Renal cortical epithelial cell (primary cell): ENCODE measurements around the gene SDF2L1. TPM values are rescaled to one million over a fixed set of nuclear protein-coding genes. Genes with fewer than 3 reads are reported as not detected.
"Not testable (repeated sequence)": the region's sequence is repeated elsewhere in the genome, so short reads cannot be mapped to it uniquely, and the experiment has no call there.

Source experiments
- DNase-seq: peaks from one replicate; pipeline ENCODE4 v3.0.0-alpha.2; 2011; ENCODE audit warnings: low read depth
- total RNA-seq: library from RNA; depleted of rRNA; stranded (reverse); fragments of >200 nt; gene quantifications from 2 replicates; pipeline ENCODE4 v1.2.3, GENCODE V29; 2014

The SDF2L1 gene
- total RNA-seq, 1 donor from 2014 or later, result 17.0 TPM

DNA sequence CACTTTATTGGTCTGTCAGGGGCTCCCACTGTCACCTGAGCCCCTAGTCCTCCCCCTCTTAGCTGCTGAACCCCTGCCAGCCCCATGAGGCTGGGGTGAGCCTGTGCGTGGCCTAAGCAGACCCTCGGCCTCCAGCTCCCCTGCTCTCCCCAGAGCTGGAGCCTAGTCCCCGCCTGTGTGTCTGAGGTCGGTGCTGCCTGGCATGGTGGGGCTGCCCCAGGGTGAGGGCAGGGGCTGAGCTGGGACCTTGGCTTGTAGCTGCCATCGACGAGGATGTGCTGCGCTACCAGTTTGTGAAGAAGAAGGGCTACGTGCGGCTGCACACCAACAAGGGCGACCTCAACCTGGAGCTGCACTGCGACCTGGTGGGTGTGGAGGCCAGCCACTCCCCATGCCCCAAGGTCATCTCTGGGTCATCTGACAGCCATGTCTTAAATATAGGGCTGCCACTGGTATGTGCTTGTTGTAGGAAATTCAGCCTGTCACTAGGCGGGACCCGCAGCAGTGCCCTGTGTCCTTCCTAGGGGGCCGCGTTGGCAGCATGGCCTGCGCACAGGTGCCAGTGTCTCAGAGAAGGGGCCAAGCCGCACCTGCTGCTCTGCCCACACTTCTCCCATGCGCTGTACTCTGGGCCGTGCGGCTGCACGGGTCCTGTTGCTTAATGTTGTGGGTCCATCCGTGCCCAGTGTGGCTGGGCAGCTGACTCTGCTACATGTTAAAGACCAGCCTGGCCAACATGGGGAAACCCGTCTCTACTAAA, 44.7 kb downstream of the SDF2L1 start:
- no peak for DNase-seq

DNA sequence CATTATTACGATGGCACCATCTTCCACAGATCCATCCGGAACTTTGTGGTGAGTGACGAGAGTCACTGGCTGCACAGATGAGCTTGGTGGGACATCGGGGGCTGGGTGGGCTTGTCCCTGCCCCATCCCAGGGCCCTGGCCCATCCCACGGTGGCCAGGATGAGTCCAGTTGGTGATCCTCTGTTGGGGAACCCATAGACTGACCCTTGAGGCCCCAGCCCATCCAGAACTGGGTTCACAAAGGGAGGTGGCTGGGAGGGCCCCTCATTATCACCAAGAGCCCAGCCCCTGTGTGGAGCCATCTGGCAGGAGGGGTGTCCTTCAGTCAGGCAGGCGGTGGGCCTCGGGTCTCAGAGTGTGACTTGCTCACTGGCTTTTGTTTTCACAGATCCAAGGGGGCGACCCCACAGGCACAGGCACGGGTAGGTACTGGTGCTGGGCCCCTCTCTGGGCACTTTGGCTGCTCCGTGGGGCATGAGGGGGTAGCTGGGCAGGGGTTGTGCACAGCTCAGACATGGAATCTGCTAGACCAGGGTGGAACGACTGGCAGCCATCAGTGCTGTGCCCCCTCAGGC, 45.7 kb downstream of the SDF2L1 start:
- no peak for DNase-seq

DNA sequence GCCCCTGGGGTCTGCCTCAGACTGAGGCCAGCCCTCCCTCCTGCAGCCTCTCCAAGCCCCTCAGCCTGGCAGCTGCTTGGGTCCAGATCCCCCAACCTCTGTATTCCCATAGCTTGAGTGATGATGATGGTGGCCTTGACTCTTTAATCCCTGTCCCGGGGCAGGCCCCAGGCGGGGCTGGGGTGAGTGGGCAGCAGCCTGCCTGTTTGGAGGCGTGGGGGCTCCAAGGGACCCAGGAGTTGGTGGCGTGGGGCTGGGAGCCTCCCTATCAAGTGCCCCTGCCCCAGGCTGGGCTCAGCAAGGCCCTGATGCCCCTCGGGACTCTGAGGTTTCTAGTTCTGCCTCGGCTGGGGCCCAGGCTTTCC, 46.2 kb downstream of the SDF2L1 start:
- DNase-seq, result no peak

DNA sequence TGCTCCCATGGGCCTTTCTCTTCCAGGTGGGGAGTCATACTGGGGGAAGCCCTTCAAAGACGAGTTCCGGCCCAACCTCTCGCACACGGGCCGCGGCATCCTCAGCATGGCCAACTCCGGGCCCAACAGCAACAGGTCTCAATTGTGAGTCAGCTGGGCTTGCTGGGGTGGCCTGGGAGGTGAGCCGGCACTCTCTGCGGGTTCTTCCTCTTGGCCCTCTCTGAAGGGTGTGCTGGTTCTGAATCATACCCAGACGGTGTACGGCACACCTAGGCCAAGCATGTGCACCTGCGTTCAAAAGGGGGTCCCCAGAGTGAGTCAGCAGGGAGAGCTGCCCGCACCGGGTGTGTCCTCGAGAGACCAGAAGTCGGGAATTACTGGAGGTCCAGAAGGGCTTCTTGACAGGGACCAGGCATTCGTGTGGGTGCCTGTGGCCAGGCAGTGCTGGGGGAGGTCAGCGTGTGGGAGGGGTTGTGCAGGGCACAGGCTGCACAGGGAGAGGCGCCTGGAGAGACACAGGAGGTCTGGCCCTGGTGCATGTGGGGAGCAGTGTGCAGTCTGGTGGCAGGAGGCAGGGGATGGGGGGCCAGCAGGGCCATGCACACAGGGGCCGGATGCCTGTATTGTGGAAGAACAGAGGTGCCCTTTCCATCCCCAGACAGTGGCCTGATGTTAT, 46.7 kb downstream of the SDF2L1 start:
- DNase-seq, result no peak

DNA sequence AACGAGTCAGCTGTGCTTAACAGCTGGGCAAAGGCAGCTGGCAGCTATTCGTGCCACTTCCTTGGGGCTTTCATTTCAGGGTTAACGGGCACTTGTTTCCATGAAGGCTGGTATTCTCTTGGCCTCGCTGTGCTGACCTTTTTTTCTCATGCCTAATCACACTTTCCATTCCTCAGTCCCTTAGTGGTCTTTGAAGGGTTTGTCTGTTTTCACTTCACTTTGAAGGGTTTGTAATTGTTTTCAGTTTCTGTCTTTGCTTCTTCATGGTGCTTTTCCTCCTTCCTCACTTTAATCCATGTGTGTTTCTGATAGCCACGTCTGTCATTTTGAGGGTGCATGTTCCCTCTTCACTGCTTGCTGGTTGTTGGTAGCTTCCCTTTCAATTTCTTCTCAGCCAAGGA, 48.3 kb downstream of the SDF2L1 start:
- DNase-seq, result no peak

DNA sequence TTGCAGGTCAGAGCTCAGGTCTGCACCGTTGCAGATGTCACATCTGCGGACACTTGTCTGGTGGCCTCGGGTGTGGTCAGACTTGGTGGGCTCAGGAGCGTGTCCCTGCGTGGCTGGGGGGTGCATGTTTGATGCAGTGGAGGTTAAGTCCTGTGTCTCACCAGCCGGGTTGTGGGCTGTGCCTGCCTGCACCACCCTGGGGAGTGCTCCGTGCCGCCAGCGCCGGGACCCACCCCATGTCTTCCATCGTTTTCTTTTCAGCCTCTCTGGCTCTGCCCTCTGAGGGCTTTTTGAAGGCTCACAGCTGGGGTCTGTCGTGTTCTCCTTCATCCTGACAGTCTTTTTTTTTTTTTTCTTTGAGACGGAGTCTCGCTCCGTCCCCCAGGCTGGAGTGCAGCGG, 49.7 kb downstream of the SDF2L1 start:
- no peak for DNase-seq

DNA sequence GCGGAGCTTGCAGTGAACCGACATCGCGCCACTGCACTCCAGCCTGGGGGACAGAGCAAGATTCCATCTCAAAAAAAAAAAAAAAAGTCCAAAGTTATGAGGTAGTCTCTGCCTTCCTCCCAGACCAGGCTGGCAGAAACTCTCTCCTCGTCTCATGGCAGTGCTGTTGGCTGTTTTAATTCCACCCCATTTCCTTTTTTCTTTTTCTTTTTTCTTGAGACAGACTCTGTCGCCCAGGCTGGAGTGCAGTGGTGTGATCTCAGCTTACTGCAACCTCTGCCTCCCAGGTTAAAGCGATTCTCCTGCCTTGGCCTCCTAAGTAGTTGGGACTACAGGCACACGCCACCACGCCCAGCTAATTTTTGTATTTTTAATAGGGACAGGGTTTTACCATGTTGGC, 50.8 kb downstream of the SDF2L1 start:
- DNase-seq, result not testable (repeated sequence)

DNA sequence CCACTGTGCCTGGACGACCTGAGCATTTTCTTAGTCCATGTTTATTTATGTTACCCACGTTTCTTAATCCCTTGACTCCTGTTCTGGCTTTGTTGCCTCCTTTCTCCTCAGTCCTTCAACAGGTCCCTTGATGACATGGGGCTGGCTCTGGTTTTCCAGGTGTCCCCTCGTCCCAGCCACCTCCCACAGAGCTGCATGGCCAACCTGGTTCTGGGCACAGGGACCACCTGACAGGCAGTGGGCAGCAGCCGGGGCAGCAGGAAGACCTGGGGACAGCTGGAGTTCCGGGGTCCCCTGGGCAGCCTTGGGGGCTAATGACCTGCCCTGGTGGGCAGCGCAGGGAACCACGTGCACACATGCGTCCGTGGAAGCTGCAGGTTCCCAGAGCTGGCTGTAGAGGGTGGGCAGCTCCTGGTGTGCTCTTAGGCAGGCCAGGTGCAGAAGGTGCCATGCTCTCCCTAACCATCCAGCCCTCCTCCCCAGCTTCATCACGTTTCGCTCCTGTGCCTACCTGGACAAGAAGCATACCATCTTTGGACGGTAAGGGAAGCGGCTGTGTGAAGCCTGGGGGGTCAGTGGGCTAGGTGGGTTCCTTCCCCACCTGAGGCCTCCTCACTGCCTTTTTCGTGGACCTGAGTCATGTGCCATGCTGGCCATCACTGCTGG, 51.4 kb downstream of the SDF2L1 start:
- DNase-seq, result no peak

Other genes starting within 250 kb of the SDF2L1 start
- 1.6 and 2.7 TPM in 2 replicates for gene HIC2, start 224.9 kb upstream of the SDF2L1 start, total RNA-seq
- gene TMEM191C, start 174.9 kb upstream of the SDF2L1 start, total RNA-seq, result 0.17 and 0.35 TPM in 2 replicates
- under 0.01 and 0.17 TPM in 2 replicates for gene RIMBP3C, start 90.8 kb upstream of the SDF2L1 start, total RNA-seq
- gene UBE2L3, start 74.6 kb upstream of the SDF2L1 start, total RNA-seq, result 34.9 and 38.8 TPM in 2 replicates
- gene YDJC, start 12.3 kb upstream of the SDF2L1 start, total RNA-seq, result 27.4 and 51.6 TPM in 2 replicates
- gene CCDC116, start 9.5 kb upstream of the SDF2L1 start, total RNA-seq, result not detected in 2 replicates
- 10.6 and 24.8 TPM in 2 replicates for gene PPIL2, start 23.7 kb downstream of the SDF2L1 start, total RNA-seq
- 1.0 and 3.0 TPM in 2 replicates for gene YPEL1, start 93.5 kb downstream of the SDF2L1 start, total RNA-seq
- 64.6 and 93.1 TPM in 2 replicates for gene MAPK1, start 225.3 kb downstream of the SDF2L1 start, total RNA-seq